ENCODE data around the gene ARHGAP10. TPM values are rescaled to one million over a fixed set of nuclear protein-coding genes. Genes with fewer than 3 reads are reported as not detected.

The ARHGAP10 gene
- total and polyA plus RNA-seq, 10 of the 15 experiments (the other 5 are each of a cell fraction or from before 2014, with no cell fraction given): 1.3 to 25.8 (median 17.2) TPM

GRCh38 chr4:147965873-147966272, 234.0 kb downstream of the ARHGAP10 start (continued):
- TF ChIP-seq PRDM15 (CRISPR knock-in tag; IDR thresholded peaks at IDR 0.05) (no peak), YY1 (IDR thresholded peaks at IDR 0.05; ENCODE audit: low read depth, low read length) (no peak), FOS (IDR thresholded peaks at IDR 0.05; ENCODE audit: borderline replicate concordance, extremely low read depth, insufficient read length) (no peak), KDM1A (IDR thresholded peaks at IDR 0.05; ENCODE audit: borderline replicate concordance) (no peak), BHLHE40 (IDR thresholded peaks at IDR 0.05; ENCODE audit: borderline replicate concordance in 1 of 2, low read depth in 2 of 2, low read length in 1 of 2) (no peak)

GRCh38 chr4:147968641-147969040, 236.8 kb downstream of the ARHGAP10 start:
- peaks cover 8% of the 10 kb centered on the region; the same call in 1 of the 2 replicates for H3K4me1 ChIP-seq (ENCODE audit: control insufficient read depth, insufficient read depth, low read length)
- H3K27me3 ChIP-seq (replicated peaks in 1 of 2; ENCODE audit: control insufficient read depth in 2 of 2, insufficient read depth in 2 of 2, low read length in 1 of 2): no peaks in the 10 kb centered on the region
- FAIRE-seq: no peak
- H3K4me2 ChIP-seq (ENCODE audit: control insufficient read depth, insufficient read depth): no peak overlapping the region
- no peak overlapping the region for H3K9ac ChIP-seq (ENCODE audit: control insufficient read depth, insufficient read depth, low read length)
- H3K4me3 ChIP-seq: no peak overlapping the region
- peaks cover 0 to 21% of the 10 kb centered on the region in 2 experiments; a peak in 2 of 4 replicates for H3K36me3 ChIP-seq (ENCODE audit: control insufficient read depth in 2 of 2, insufficient read depth in 2 of 2, low read length in 1 of 2)
- DNase-seq (ENCODE audit: low read depth, low spot score): no peak
- ChIA-PET RAD21 (ENCODE audit: unreplicated experiment) (no interaction called here), SMC1A (ENCODE audit: uncharacterized antibody, unreplicated experiment) (interaction anchor here (1.1 to 1.7 kb wide), 3 partner anchors 9 to 76 kb away, joined by 3 to 5 read pairs (median 4); no protein-coding TSS in a partner anchor), CTCF (interaction anchor here (1.6 to 2.6 kb wide), 2 partner anchors 14 to 101 kb away, joined by 4 to 7 read pairs; no protein-coding TSS in a partner anchor), POLR2A (no interaction called here)
- H4K20me1 ChIP-seq (ENCODE audit: control insufficient read depth, insufficient read depth): no peaks in the 10 kb centered on the region
- no peaks in the 10 kb centered on the region for H3K9me3 ChIP-seq (replicated peaks; ENCODE audit: control insufficient read depth, insufficient read depth, low read length)
- intact Hi-C loops (cut with micrococcal nuclease; ENCODE audit: unreplicated experiment): no loop called here
- in situ Hi-C loops (cut with MboI): no loop called here
- TF ChIP-seq CREB1 (IDR thresholded peaks at IDR 0.05; ENCODE audit: low read depth) (no peak), JUND (IDR thresholded peaks at IDR 0.05; ENCODE audit: low read depth, low read length) (no peak)
- no peak for ATAC-seq
- no peak overlapping the region for H3K27ac ChIP-seq (ENCODE audit: control insufficient read depth, insufficient read depth)
- no TSS peak for BruUV-seq (replicated peaks)
- WGBS (ENCODE audit: insufficient coverage, insufficient replicate concordance, low lambda C conversion rate, missing lambda C conversion rate): 95% methylated on average over 5 of the region's 5 CpGs
- no peaks in the 10 kb centered on the region for H3K79me2 ChIP-seq (ENCODE audit: control insufficient read depth, insufficient read depth, low read length)
- H2AFZ ChIP-seq (ENCODE audit: control insufficient read depth, low read depth, low read length): no peak overlapping the region

Measured in GM12878 (cell line).